Activated CD8-positive, alpha-beta memory T cell treated with anti-CD3 and anti-CD28 coated beads, Interleukin-2, amount 50 U/mL, for 24 hours (primary cell): ENCODE data around the gene NRN1L.

Experiments
- DNase-seq: peaks from one replicate; pipeline ENCODE4 v3.0.0-alpha.2; 2020; ENCODE audit errors: extremely low read depth

The NRN1L gene

GRCh38 chr16:67917140-67917851 is 32.6 kb downstream of the NRN1L start:
- no peak for DNase-seq

- no peak for DNase-seq
Observed at GRCh38 chr16:67917852-67918236, 33.2 kb downstream of the NRN1L start.

GRCh38 chr16:67919622-67920221 is 35.0 kb downstream of the NRN1L start:
- DNase-seq: no peak

GRCh38 chr16:67922221-67922620 is 37.5 kb downstream of the NRN1L start:
- no peak for DNase-seq

- DNase-seq: no peak
Observed at GRCh38 chr16:67922740-67923139, 38.1 kb downstream of the NRN1L start.

- DNase-seq: no peak
Observed at GRCh38 chr16:67923414-67924116, 38.9 kb downstream of the NRN1L start.

GRCh38 chr16:67924140-67924906 is 39.6 kb downstream of the NRN1L start:
- DNase-seq: no peak

- no peak for DNase-seq
Observed at GRCh38 chr16:67926181-67926750, 41.6 kb downstream of the NRN1L start.

GRCh38 chr16:67927131-67927941 is 42.7 kb downstream of the NRN1L start:
- DNase-seq: no peak

GRCh38 chr16:67928147-67928546 is 43.5 kb downstream of the NRN1L start:
- no peak for DNase-seq

GRCh38 chr16:67928561-67929364 is 44.1 kb downstream of the NRN1L start:
- DNase-seq: peak; percentile 48

- no peak for DNase-seq
Observed at GRCh38 chr16:67930191-67930590, 45.5 kb downstream of the NRN1L start.

- DNase-seq: no peak
Observed at GRCh38 chr16:67930678-67931211, 46.1 kb downstream of the NRN1L start.

GRCh38 chr16:67931712-67932461 is 47.2 kb downstream of the NRN1L start, which contains the start of gene CTRL:
Gene CTRL (minus strand): TSS chr16:67931862. CDS start chr16:67931852, 10 bp downstream.
- DNase-seq: no peak

GRCh38 chr16:67932462-67932840 is 47.8 kb downstream of the NRN1L start:
- DNase-seq: no peak

- DNase-seq: no peak
Observed at GRCh38 chr16:67933805-67934204, 49.1 kb downstream of the NRN1L start.

GRCh38 chr16:67934306-67935100 is 49.8 kb downstream of the NRN1L start:
- DNase-seq: no peak

GRCh38 chr16:67935101-67935401 is 50.4 kb downstream of the NRN1L start:
- no peak for DNase-seq
